ENCODE measurements around the gene PSMD4. TPM values are rescaled to one million over a fixed set of nuclear protein-coding genes. Genes with fewer than 3 reads are reported as not detected.

The PSMD4 gene
- total RNA-seq, 4 donors from 2014 or later = 112 to 153 (median 120) TPM

DNA sequence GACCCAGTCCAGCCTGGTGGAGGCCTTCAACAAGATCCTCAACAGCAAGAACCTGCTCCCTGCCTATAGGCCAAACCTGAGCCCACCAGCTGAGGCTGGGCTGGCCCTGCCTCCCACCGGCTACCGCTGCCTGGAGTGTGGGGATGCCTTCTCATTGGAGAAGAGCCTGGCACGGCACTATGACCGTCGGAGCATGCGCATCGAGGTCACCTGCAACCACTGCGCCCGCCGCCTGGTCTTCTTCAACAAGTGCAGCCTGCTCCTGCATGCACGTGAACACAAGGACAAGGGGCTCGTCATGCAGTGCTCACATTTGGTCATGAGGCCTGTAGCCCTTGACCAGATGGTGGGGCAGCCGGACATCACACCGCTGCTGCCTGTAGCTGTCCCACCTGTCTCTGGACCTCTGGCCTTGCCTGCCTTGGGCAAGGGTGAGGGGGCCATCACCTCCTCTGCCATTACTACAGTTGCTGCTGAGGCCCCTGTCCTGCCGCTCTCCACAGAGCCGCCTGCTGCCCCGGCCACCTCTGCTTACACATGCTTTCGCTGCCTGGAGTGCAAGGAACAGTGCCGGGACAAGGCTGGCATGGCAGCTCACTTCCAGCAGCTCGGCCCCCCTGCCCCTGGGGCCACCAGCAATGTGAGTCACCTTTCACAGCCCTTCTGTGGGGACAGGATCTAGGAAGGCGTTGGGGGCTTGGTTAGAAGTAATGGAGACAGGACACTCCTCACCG, 33.4 kb downstream of the PSMD4 start:
- no peak for DNase-seq (ENCODE audit: low spot score in 2 of 2)
- TF ChIP-seq, protein P1, sequence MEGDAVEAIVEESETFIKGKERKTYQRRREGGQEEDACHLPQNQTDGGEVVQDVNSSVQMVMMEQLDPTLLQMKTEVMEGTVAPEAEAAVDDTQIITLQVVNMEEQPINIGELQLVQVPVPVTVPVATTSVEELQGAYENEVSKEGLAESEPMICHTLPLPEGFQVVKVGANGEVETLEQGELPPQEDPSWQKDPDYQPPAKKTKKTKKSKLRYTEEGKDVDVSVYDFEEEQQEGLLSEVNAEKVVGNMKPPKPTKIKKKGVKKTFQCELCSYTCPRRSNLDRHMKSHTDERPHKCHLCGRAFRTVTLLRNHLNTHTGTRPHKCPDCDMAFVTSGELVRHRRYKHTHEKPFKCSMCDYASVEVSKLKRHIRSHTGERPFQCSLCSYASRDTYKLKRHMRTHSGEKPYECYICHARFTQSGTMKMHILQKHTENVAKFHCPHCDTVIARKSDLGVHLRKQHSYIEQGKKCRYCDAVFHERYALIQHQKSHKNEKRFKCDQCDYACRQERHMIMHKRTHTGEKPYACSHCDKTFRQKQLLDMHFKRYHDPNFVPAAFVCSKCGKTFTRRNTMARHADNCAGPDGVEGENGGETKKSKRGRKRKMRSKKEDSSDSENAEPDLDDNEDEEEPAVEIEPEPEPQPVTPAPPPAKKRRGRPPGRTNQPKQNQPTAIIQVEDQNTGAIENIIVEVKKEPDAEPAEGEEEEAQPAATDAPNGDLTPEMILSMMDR (IDR thresholded peaks at IDR 0.05) = no peak
- TF ChIP-seq EP300 (IDR thresholded peaks at IDR 0.05) (no peak), POLR2A (IDR thresholded peaks at IDR 0.05) (no peak)

DNA sequence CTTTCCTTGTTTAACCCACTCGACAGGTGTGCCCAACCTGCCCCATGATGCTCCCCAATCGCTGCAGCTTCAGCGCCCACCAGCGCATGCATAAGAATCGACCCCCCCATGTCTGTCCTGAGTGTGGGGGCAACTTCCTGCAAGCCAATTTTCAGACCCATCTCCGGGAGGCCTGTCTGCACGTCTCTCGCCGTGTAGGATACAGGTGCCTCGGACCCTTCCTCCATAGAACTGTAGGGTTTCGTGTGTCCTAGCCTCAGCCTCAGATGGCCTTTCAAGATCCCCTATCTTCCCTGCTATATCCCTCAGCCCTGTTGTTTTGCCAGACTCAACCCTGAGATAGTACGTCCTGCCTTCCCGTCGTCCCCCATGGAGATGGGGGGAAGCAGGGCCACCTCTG, 34.0 kb downstream of the PSMD4 start:
- Histone ChIP-seq H3K36me3 (peaks cover 2 to 81% (median 9%) of the 10 kb centered on the region in 3 donors), H3K4me3 (no peak overlapping the region), H3K27me3 (no peaks in the 10 kb centered on the region), H3K9me3 (no peaks in the 10 kb centered on the region), H3K27ac (no peak overlapping the region), H3K4me1 (peaks cover 0 to 14% (median 8%) of the 10 kb centered on the region in 4 donors)
- 86 to 89% methylated on average over 14 of the region's 14 CpGs for WGBS, 2 donors
- no peak for DNase-seq (ENCODE audit: low spot score in 2 of 2)
- TF ChIP-seq, protein P1 (IDR thresholded peaks at IDR 0.05) = no peak
- TF ChIP-seq POLR2A (IDR thresholded peaks at IDR 0.05) (no peak), EP300 (IDR thresholded peaks at IDR 0.05) (no peak)

More for the DNA sequence above, 33.4 kb downstream of the PSMD4 start:
- Histone ChIP-seq H3K27me3 (no peaks in the 10 kb centered on the region), H3K4me1 (peaks cover 0 to 19% (median 11%) of the 10 kb centered on the region in 4 donors), H3K36me3 (peaks cover 1 to 76% (median 9%) of the 10 kb centered on the region in 3 donors), H3K4me3 (no peak overlapping the region), H3K27ac (no peak overlapping the region), H3K9me3 (no peaks in the 10 kb centered on the region)
- 94% methylated on average over 15 to 20 of the region's 22 CpGs for WGBS, 2 donors

DNA sequence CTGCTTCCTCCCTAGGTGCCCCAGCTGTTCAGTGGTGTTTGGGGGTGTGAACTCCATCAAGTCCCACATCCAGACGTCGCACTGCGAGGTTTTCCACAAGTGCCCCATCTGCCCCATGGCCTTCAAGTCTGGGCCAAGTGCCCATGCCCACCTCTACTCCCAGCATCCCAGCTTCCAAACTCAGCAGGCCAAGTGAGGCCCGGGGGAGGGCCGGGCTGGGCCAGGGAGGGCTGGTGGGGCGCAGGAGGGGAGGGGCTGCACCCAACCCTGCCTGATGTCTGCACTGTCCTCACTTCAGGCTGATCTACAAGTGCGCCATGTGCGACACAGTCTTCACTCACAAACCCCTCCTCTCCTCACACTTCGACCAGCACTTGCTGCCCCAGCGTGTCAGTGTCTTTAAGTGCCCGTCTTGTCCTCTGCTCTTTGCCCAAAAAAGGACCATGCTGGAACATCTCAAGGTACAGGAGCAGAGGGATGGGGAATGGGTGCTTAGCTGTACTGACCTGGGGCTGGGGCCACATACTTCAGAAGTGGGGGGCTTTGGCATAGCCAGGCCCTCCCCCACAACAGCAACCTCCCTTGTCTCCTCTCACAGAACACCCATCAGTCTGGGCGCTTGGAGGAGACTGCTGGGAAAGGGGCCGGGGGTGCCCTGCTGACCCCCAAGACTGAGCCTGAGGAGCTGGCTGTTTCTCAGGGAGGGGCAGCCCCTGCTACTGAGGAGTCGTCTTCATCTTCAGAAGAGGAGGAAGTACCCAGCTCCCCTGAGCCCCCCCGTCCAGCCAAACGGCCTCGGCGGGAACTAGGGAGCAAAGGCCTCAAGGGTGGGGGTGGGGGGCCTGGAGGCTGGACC, 34.8 kb downstream of the PSMD4 start:
- no peak for DNase-seq (ENCODE audit: low spot score in 2 of 2)
- TF ChIP-seq, protein P1 (IDR thresholded peaks at IDR 0.05) = no peak
- TF ChIP-seq POLR2A (IDR thresholded peaks at IDR 0.05) = no peak
- TF ChIP-seq EP300 (IDR thresholded peaks at IDR 0.05) = no peak
- H3K4me3 ChIP-seq = no peak overlapping the region
- 70 to 71% methylated on average over 15 to 18 of the region's 18 CpGs for WGBS, 2 donors
- H3K4me1 ChIP-seq = peaks cover 0 to 10% (median under 1%) of the 10 kb centered on the region in 4 donors
- no peak overlapping the region for H3K27ac ChIP-seq
- no peaks in the 10 kb centered on the region for H3K9me3 ChIP-seq
- peaks cover 2 to 89% (median 9%) of the 10 kb centered on the region in 3 donors for H3K36me3 ChIP-seq
- no peaks in the 10 kb centered on the region for H3K27me3 ChIP-seq

DNA sequence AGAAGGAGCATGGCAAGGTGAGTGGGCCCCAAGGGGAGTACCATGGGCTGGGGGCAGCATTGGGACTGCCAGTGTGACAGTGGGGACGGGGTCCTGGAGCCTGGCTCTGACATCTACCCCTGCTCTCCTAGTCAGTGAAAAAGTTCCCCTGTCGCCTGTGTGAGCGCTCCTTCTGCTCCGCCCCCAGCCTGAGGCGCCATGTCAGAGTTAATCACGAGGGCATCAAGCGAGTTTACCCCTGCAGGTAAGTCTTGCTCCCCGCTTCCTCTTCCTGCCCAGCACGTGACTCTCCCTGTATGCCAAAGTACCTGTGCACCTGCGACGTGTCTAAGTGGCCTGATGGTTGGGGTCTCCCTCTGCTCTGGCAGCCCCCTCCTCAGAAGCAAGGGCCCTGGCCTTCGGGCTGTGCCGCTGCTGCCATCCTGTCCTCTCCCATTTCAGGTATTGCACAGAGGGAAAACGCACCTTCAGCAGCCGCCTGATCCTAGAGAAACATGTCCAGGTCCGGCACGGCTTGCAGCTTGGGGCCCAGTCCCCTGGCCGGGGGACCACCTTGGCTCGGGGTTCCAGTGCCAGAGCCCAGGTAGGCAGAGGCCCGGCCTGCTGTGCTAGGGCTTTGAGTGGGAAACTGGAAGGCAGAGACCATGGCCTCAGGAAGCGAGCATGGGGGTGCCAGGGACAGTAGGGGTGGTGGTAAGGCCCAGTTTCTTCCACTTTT, 35.6 kb downstream of the PSMD4 start:
- no peak for TF ChIP-seq POLR2A (IDR thresholded peaks at IDR 0.05)
- no peak for TF ChIP-seq EP300 (IDR thresholded peaks at IDR 0.05)
- TF ChIP-seq, protein P1 (IDR thresholded peaks at IDR 0.05) = no peak
- H3K4me1 ChIP-seq = peaks cover 0 to 12% (median 0%) of the 10 kb centered on the region in 4 donors
- H3K9me3 ChIP-seq = no peaks in the 10 kb centered on the region
- no peak overlapping the region for H3K4me3 ChIP-seq
- no peaks in the 10 kb centered on the region for H3K27me3 ChIP-seq
- H3K36me3 ChIP-seq = peaks cover 2 to 98% (median 9%) of the 10 kb centered on the region in 3 donors
- WGBS, 2 donors = 87 to 91% methylated on average over 20 to 21 of the region's 21 CpGs
- H3K27ac ChIP-seq = no peak overlapping the region
- DNase-seq (ENCODE audit: low spot score in 2 of 2) = no peak
